ENCODE data around the gene MMP2.

Gene MMP2

DNA sequence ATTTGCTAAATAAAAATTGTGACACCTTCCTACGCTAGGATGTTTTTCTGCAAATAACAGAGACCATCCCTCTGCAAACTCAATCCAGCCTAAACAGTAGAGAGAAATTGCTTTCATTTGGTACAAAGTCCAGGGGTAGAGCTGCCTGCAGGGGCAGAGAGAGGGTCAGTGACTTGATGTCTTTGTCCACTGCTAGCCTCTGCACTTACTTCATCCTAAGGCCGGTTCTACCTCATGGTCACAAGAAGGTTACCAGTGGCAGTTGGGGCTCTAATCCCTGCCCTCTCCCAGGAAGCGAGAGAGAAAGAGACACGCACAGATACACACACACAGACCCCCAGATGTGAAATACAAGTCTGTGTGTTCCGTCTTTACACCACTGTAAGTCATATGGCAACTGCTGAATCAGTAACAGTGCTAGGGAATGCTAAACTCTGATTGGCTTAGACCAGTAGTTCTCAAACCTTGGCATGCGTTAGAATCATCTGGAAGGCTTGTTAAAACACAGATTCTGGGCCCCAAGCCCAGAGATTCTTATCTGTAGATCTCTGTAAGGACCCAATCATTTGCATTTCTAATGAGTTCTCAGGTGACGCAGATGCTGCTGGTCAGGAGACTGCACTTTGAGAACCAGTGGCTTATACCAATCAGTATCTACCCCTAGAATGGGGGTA lies 16.8 kb downstream of the MMP2 start:
- no peak for DNase-seq

DNA sequence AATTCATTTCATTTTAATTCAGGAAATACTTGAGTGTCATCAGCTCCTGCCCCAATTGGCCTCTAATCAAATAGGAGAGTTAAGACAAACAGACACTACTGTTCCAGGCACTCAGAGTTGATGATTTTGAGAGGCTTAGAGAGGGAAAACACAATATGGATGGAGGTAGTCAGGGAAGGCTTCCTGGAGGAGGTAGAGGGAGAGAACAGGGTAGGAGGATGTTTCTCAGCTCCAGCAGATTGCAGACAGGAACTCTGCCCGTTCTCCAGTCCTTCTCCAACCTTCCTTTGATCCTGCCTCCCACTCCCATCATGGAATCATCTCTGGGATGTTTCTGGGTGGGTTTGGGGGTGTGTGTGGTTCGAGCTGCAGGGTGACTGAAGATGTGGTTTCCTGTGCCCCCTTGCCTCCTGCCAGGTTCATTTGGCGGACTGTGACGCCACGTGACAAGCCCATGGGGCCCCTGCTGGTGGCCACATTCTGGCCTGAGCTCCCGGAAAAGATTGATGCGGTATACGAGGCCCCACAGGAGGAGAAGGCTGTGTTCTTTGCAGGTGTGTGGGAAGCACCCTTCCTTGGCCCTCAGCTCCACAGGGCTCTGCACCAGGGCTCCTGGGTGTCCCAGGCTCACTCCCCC lies 17.6 kb downstream of the MMP2 start:
- DNase-seq, result no peak

DNA sequence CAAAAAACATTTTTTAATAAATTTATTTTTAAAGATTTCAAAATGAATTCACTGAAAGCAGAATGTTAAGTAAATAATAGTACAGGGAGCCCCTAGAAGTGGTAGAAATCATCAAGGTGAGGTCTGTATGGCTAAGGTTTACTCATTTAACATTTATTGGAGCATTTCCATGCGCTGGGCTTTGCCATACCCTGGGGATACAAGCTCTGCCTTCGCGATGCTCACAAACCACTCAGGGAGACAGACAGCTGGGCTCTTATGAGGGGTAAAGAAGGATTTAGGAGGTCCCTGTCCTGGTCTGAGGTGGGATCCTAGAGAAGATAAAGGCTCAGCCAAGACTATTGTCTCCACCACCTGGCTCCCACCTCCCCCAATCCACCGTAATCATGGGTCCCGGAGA lies 18.6 kb downstream of the MMP2 start:
- DNase-seq, result no peak

DNA sequence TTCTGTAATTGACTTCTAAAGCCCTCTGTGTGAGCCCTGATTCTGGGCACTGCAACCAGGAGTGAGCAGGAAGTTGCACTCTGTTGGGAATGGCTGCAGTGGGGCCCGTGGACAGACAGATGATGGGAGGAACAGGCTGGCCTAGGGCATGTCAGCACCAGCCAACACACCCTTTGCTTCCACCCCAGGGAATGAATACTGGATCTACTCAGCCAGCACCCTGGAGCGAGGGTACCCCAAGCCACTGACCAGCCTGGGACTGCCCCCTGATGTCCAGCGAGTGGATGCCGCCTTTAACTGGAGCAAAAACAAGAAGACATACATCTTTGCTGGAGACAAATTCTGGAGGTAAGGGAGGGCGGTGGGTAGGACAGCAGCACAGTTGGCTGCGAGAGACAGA lies 19.1 kb downstream of the MMP2 start:
- DNase-seq, result no peak

DNA sequence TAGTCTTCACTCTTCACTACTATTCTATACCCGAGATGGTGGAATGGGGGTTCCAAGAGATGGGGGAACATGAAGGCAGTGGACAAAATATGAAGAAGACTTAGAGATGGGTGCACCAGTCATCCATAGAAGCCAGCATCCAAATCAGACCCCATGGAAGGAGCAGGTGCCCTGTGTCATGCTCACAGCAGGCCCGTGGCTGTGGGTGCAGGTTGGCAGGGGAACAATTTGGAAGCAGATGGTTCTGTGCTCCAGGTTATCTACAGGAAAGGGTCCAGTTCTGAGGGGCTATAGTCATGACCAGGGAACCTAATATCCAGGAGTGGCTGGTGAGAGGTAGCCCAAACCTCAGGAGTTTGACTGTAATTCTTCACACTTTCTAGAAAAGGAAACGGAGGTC lies 20.3 kb downstream of the MMP2 start:
- DNase-seq, result no peak

DNA sequence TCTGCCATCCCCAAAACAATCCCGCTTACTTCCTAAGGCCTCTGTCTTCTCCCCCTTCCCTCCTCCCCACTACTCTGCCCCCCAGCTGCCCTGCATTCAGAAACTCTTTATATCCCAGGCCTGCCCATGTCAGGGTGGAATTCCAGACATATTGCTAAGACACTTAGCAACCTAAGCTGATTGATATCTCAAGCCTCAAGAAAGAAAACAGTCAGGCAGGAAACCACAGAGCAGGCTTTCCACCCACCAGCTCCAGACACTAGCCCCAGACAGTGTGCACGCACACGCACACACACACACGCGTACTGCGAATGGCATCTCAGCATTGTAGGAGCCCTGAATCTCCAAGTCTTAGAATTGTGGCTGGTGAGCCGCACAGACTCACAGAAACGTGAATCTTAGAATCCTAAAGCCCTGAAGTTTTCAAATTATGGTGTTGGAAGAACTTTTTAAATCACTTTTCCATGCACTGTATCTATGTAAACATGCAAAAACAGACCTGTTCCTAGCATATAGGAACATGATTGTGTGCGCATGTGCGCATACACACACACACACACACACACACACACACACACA lies 21.0 kb downstream of the MMP2 start:
- peak; percentile 46 for DNase-seq

DNA sequence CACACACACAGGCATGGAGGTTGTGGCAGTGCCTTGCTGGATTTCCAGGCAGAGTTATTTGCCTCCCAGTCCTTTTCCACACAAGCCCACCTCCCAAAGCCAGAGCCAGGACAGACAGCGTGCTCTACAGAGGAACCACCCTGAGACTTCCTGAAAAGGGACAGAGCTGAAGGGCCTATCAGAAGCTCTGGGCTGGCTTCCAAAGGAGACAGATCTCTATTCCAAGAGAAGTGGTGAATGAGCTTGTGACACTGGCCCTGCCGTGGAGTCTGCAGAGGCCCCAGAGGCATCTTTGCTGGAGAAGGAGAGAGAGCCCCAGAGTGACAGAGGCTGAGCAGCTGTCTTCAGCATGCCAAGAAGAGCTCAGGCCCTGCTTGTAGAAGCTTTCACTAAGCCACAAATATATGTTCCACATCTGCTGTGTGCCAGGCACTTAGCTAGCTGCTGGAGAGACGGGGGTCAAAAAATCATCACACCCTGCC lies 21.6 kb downstream of the MMP2 start:
- no peak for DNase-seq

DNA sequence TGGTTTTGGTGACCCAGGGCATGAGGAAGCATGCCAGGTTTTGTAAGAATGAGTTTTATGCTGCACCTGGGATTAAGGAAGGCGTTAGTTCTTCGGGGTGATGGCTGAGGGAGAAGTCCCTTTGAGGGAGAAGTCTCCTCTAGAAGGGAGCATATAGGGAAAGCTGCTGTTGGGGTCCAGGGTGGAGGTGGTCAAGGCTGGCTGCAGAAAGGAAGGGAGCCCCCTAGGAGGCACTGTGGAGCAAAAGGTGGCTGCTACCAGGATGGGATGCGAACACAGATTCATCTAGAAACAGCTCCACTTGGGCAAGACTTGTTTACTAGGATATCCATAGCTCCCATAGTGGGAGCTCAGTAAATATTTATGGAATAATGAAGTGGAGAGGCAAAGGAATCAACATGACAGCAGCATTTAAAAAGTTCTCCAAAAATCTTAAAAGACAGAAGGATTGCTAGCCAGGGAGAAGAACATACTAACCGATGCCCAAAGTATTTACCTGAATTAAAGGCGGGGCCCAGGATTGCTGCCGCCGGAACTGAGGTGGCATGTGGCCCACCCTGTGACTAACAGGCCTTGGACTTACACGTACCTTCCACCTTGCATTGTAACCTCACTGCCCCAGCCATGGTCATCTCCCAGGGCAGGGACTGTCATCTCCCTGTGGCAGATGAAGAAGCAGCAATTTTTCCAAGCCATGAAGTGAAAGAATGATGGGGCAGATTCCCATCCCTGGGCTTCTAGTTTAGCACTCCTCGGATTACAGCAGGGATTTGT lies 22.7 kb downstream of the MMP2 start:
- no peak for DNase-seq

DNA sequence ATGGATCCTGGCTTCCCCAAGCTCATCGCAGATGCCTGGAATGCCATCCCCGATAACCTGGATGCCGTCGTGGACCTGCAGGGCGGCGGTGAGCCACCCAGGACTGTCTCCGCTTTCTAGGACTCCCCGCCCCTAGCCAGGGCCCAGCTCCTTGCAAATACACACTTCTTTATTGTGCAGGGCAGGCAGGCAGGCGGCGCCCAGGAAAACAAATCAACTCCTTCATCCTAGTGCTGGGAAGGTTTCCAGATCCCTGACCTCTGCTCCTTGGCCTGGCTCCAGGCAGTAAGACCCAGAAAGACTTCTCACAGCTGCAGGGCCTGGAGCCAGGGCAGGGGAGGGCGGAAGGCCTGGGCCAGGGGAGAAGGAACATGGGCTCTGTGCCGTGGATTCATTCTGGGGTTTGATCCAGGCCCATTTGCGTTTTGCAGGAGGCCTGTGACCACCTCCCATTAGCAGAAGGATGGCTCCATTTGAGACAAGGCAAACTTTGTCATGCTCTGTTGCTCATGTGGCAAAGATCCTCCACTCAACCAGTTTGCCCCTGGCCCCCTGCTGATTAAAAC lies 23.9 kb downstream of the MMP2 start:
- DNase-seq, result no peak

DNA sequence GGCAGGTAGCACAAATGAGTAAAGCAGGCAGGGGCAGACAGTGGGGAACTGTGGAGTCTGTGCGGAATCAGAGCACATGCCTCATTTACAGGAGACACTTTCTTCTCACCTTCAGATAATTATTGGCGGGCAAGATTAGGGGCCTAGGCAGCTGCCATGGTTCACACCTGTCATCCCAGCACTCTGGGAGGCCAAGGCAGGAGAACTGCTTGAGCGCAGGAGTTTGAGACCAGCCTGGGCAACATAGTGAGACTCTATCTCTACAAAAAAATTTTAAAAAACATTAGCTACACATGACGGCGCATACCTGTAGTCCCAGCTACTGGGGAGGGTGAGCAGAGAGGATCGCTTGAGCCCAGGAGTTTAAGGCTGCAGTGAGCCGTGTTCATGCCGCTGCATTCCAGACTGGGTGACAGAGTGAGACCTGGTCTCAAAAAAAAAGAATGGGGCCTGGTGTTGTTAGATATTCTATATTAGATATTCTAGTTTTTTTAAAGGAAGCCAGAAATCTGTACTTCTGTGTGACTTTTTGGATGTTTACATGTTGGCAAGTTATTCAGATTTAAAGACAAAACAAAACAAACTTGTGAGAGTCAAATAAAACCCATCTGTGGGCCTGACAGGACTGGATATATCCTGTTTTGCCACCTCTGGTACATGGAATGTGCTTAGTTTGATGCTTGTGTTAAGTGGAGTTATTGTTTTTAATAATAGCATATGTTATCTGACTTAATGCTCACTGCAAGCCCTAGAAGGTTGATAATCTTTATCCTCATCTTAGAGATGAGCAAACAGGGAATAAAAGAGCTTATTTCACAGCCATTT lies 24.9 kb downstream of the MMP2 start:
- DNase-seq, result no peak

DNA sequence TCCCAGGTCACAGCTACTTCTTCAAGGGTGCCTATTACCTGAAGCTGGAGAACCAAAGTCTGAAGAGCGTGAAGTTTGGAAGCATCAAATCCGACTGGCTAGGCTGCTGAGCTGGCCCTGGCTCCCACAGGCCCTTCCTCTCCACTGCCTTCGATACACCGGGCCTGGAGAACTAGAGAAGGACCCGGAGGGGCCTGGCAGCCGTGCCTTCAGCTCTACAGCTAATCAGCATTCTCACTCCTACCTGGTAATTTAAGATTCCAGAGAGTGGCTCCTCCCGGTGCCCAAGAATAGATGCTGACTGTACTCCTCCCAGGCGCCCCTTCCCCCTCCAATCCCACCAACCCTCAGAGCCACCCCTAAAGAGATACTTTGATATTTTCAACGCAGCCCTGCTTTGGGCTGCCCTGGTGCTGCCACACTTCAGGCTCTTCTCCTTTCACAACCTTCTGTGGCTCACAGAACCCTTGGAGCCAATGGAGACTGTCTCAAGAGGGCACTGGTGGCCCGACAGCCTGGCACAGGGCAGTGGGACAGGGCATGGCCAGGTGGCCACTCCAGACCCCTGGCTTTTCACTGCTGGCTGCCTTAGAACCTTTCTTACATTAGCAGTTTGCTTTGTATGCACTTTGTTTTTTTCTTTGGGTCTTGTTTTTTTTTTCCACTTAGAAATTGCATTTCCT lies 26.5 kb downstream of the MMP2 start:
- DNase-seq, result no peak

DNA sequence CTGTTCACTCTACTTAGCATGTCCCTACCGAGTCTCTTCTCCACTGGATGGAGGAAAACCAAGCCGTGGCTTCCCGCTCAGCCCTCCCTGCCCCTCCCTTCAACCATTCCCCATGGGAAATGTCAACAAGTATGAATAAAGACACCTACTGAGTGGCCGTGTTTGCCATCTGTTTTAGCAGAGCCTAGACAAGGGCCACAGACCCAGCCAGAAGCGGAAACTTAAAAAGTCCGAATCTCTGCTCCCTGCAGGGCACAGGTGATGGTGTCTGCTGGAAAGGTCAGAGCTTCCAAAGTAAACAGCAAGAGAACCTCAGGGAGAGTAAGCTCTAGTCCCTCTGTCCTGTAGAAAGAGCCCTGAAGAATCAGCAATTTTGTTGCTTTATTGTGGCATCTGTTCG lies 27.1 kb downstream of the MMP2 start:
- no peak for DNase-seq

DNA sequence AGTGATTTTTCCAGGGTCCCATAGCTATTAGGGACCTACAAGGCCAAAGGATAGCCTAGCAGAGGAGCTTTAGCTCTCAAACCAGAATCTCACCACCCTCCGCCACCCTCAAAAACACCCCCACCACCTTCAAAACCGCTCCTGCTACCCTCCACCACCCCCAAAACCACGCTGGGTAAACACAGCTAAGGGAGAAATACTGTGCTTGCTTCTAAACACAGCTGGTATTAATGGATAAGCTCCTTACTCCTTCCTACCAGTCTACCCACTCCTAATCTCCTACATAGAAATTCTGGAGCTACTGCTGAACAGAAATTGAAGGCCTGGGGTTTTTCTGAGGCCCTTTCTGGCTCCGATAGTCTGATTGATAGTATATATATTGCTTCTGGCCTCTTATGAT lies 27.7 kb downstream of the MMP2 start:
- no peak for DNase-seq

DNA sequence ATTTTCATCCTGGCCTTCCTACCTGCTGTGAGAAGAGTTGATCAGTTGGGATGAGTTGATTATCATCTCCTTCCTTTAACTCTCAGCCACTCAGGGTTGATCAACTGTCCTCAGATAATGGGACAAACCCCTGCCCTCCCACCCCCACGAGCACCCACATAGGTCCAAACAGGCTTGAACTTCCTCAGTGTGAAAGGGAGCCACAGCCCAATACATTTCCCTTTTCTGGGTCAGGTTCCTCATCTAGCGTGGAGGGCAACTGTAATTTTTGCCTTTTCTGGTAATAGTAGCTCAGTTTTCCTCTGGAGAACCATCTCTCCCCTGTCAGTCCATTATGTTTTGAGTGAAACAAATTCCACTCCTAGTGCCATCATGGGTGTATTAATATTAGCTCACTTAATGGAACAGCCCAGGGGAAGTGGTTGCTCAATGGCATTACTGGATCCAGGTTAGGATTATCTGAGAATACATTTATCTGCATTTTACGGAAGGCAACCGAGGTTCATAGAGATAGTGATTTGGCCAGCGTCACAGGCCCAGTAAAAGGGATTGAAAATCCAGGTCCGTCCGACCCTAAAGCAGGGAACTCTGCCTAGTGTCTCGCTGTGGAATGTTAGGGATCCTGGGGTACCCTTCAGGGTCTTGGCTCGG lies 29.4 kb downstream of the MMP2 start:
- DNase-seq, result no peak

DNA sequence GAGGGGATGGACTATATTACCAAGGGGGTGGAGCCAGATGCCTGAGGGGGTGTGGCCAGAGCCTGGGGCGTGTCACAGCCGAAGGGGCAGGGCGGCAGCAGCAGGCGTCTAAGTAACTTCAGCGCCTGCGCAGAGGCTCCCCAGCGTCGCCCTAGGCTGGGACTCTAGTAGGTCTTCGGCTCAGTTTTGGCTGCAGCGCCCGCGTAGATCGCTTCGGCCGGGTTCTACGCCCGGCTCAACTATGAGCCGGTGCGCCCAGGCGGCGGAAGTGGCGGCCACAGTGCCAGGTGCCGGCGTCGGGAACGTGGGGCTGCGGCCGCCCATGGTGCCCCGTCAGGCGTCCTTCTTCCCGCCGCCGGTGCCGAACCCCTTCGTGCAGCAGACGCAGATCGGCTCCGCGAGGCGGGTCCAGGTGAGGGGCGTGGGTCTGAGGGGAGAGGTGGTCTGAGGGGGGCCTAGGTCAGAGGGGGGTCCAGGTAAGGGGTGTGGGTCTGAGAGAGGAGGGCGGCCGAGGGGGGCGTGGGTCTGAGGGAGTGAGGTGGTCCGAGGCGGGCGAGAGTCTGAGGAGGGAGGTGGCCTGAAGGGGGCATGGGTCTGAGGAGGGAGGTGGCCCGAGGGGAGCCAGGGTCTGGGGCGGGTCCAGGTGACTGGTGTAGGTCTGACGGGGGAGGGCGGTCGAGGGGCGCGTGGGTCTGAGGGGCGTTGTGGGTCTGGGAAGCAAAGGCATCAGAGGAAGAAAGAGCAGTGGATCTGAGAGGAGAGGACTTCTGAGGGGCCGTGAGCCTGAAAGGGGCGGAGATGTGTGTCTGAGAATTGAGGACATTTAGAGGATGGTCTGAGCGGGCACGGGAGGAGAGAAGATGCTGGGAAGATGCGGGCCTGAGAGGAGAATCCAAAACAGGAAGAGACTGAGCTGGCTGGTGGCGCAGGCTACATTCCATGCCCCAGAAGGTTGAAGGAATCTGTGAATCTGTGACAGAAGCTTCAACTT lies 30.2 kb downstream of the MMP2 start, which contains the start of gene LPCAT2:
Gene LPCAT2, plus strand, starts transcription at position 132 of the 991 bp plus-strand sequence. Its CDS starts 110 bp downstream, at position 242.
- peak; percentile 75 for DNase-seq

DNA sequence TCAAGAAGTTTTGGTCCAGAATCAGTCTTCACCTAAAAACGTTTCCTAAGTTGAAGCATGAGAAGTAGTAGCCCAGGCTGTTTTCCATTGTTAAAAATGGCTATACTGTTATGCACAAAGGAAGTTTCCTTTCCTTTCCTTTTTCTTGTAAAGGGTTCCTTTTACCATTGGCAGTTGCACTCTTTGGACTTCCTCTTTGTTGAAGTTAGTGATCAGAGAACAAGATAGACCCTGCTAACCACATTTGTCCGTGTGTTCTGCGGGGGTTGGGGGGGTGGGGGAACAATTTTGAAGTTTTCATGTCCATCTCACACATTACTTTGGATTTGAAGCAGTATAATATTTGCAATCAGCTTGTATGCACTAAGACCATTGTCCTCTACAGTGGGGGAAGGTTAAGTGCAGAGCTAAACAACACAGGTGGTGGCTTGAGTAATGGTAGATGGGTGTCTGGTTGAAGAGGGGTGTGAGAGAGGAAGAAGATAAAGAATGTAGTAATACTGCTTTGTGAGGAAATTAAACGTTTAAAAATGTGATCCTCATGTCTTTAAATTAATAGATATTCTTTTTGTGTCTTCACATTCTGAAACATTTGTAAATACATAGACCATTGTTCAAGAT lies 31.3 kb downstream of the MMP2 start:
- DNase-seq, result peak; percentile 39

DNA sequence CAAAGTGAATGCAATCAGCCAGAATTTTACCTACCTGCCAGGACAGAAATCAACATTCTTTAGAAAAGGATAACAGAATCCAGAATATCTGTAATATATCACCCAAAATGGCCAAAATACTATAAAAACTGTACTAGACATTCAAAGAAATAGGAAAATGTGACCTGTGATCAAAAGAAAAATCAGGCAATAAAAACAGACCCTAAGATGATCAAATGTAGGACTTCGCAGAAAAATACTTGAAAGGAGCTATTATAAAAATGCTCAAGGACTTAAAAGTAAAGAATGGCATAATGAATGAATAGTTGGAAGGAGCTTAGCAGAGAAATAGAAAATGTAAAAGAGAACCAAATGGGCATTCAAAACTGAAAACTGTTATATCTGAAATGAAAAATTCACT lies 33.9 kb downstream of the MMP2 start:
- no peak for DNase-seq

DNA sequence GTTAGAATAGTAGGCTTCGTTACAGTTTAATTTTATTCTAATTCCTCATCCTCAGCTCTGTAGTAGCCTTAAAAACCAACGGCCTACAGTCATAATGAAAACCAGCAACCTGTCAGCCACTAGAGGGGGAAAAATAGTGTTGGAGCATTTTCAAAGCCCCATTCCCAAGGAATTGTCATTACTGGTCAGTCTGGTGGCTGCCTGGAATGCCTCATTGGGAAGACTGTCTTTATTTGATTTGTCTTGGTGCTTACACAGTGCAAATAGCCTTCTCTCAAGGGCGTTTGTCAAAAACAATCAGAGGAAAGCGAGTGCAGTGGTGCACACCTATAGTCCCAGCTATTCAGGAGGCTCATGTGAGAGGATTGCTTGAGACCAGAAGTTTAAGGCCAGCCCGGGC lies 34.6 kb downstream of the MMP2 start:
- DNase-seq, result no peak

DNA sequence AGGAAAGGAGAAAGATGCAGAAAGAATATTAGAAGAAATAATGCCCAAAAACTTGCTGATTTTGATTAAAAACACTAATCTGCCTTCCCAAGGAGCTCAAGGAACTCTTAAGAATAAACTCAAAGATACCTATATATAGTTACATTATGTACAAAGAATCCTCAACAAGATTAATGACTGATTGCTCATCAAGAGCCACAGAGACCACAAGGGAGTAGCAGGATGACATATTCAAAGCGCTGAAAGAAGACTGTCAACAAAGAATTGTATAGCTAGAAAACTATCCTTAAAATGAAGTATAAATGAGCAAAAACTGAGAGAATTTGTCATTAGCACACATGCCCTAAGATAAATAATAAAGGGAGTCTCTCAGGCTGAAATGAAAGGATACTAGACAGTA lies 36.1 kb downstream of the MMP2 start:
- DNase-seq, result no peak

Measured in KG1 (cell line).